Measurements from ENCODE around the gene CSTPP1. TPM values are rescaled to one million over a fixed set of nuclear protein-coding genes. Genes with fewer than 3 reads are reported as not detected.

Gene CSTPP1
- total and polyA plus RNA-seq, 2 donors (not counting 1 experiment from before 2014, with no cell fraction given): 15.5 to 34.1 TPM

DNA sequence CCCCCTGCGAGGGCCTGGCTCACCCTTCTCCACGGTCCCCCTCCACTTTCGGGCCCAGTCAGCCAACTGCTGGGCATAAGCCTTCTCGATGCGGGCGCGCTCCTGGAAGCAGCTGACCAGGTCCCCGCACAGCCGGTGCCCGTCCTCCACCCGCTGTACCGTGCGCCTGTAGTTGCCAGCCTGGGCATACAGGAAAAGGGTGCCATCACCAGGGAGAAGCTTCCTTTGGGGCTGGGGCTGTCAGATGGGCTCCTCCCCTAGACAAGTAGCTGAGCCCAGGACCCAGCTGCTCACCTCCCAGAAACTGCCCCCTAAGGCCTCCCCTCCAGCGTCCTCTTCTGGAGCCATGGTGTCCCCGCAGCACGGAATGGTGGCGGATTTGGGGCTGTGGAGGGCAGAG is 245.8 kb downstream of the CSTPP1 start:
- TF ChIP-seq CTCF (conservative IDR thresholded peaks at IDR 0.05 in 1 of 2, IDR thresholded peaks at IDR 0.05 in 1 of 2; ENCODE audit: low read depth in 1 of 2, low read length in 2 of 2) (no peak), EZH2 (IDR thresholded peaks at IDR 0.05; ENCODE audit: low read length, missing control alignments) (no peak)
- Histone ChIP-seq H2AFZ (ENCODE audit: low read length) (no peak overlapping the region), H4K20me1 (ENCODE audit: control insufficient read depth, extremely low read depth, insufficient read depth, low read length) (no peaks in the 10 kb centered on the region), H3K27me3 (ENCODE audit: control insufficient read depth, insufficient read depth, low read length) (no peaks in the 10 kb centered on the region), H3K4me2 (ENCODE audit: extremely low read depth, insufficient read depth, low read length) (no peak overlapping the region), H3K9me3 (ENCODE audit: control insufficient read depth, insufficient read depth, low read depth, low read length) (no peaks in the 10 kb centered on the region), H3K4me1 (ENCODE audit: control insufficient read depth, extremely low read depth, insufficient read depth, low read length) (peaks cover 14% of the 10 kb centered on the region), H3K4me3 (replicated peaks in 1 of 4; ENCODE audit: control extremely low read depth in 1 of 4, insufficient read depth in 1 of 4, low read depth in 3 of 4, low read length in 4 of 4) (no peak overlapping the region), H3K36me3 (ENCODE audit: control insufficient read depth, insufficient read depth, low read length) (no peaks in the 10 kb centered on the region), H3K79me2 (ENCODE audit: control insufficient read depth, insufficient read depth, low read length) (no peaks in the 10 kb centered on the region), H3K9ac (ENCODE audit: insufficient read depth, low read length) (no peak overlapping the region), H3K27ac (ENCODE audit: insufficient read depth, low read length) (no peak overlapping the region)
- no peak for DNase-seq (ENCODE audit: low read depth in 2 of 2)

GRCh38 chr11:47183031-47183856 is 246.7 kb downstream of the CSTPP1 start:
- H3K9ac ChIP-seq (ENCODE audit: insufficient read depth, low read length): no peak overlapping the region
- no peaks in the 10 kb centered on the region for H3K27me3 ChIP-seq (ENCODE audit: control insufficient read depth, insufficient read depth, low read length)
- no peak for DNase-seq (ENCODE audit: low read depth in 2 of 2)
- no peak overlapping the region for H3K4me3 ChIP-seq (replicated peaks in 1 of 4; ENCODE audit: control extremely low read depth in 1 of 4, insufficient read depth in 1 of 4, low read depth in 3 of 4, low read length in 4 of 4)
- H4K20me1 ChIP-seq (ENCODE audit: control insufficient read depth, extremely low read depth, insufficient read depth, low read length): no peaks in the 10 kb centered on the region
- H3K27ac ChIP-seq (ENCODE audit: insufficient read depth, low read length): no peak overlapping the region
- no peak for TF ChIP-seq EZH2 (IDR thresholded peaks at IDR 0.05; ENCODE audit: low read length, missing control alignments)
- H3K4me1 ChIP-seq (ENCODE audit: control insufficient read depth, extremely low read depth, insufficient read depth, low read length): peaks cover 11% of the 10 kb centered on the region
- H3K4me2 ChIP-seq (ENCODE audit: extremely low read depth, insufficient read depth, low read length): no peak overlapping the region
- H3K9me3 ChIP-seq (ENCODE audit: control insufficient read depth, insufficient read depth, low read depth, low read length): no peaks in the 10 kb centered on the region
- no peaks in the 10 kb centered on the region for H3K36me3 ChIP-seq (ENCODE audit: control insufficient read depth, insufficient read depth, low read length)
- H3K79me2 ChIP-seq (ENCODE audit: control insufficient read depth, insufficient read depth, low read length): no peaks in the 10 kb centered on the region
- no peak overlapping the region for H2AFZ ChIP-seq (ENCODE audit: low read length)

- TF ChIP-seq CTCF (conservative IDR thresholded peaks at IDR 0.05 in 1 of 2, IDR thresholded peaks at IDR 0.05 in 1 of 2; ENCODE audit: low read depth in 1 of 2, low read length in 2 of 2) (no peak), EZH2 (IDR thresholded peaks at IDR 0.05; ENCODE audit: low read length, missing control alignments) (no peak)
- Histone ChIP-seq H3K9me3 (ENCODE audit: control insufficient read depth, insufficient read depth, low read depth, low read length) (no peaks in the 10 kb centered on the region), H3K9ac (ENCODE audit: insufficient read depth, low read length) (no peak overlapping the region), H3K4me1 (ENCODE audit: control insufficient read depth, extremely low read depth, insufficient read depth, low read length) (peaks cover 13% of the 10 kb centered on the region), H3K36me3 (ENCODE audit: control insufficient read depth, insufficient read depth, low read length) (no peaks in the 10 kb centered on the region), H2AFZ (ENCODE audit: low read length) (no peak overlapping the region), H3K4me2 (ENCODE audit: extremely low read depth, insufficient read depth, low read length) (no peak overlapping the region), H3K4me3 (replicated peaks in 1 of 4; ENCODE audit: control extremely low read depth in 1 of 4, insufficient read depth in 1 of 4, low read depth in 3 of 4, low read length in 4 of 4) (no peak overlapping the region), H3K79me2 (ENCODE audit: control insufficient read depth, insufficient read depth, low read length) (no peaks in the 10 kb centered on the region), H4K20me1 (ENCODE audit: control insufficient read depth, extremely low read depth, insufficient read depth, low read length) (no peaks in the 10 kb centered on the region), H3K27ac (ENCODE audit: insufficient read depth, low read length) (no peak overlapping the region), H3K27me3 (ENCODE audit: control insufficient read depth, insufficient read depth, low read length) (peaks cover 2% of the 10 kb centered on the region)
- no peak for DNase-seq (ENCODE audit: low read depth in 2 of 2)
Measured at GRCh38 chr11:47183969-47184368, 247.4 kb downstream of the CSTPP1 start.
